Fibroblast of lung (primary cell): ENCODE data around the gene ZSCAN21. TPM values are rescaled to one million over a fixed set of nuclear protein-coding genes. Genes with fewer than 3 reads are reported as not detected.

Source experiments
- DNase-seq, 2 donors: peaks; one replicate each; pipeline versions ENCODE4 v3.0.0 to v3.0.0-alpha.2; 2010; ENCODE audit warnings: low read depth in 2 of 2
- H2AFZ ChIP-seq: 2 replicates; pipeline ENCODE4 v1.5.1; 2012; ENCODE audit warnings: low read length, control low read depth, inconsistent platforms
- H3K27ac ChIP-seq: 2 replicates; pipeline ENCODE4 v1.5.1; 2011; ENCODE audit warnings: low read length, control low read depth; ENCODE audit not compliant: insufficient read depth
- H3K27me3 ChIP-seq: 2 replicates; pipeline ENCODE4 v1.5.1; 2011; ENCODE audit warnings: mild to moderate bottlenecking, low read length; ENCODE audit not compliant: control insufficient read depth, insufficient read depth
- H3K36me3 ChIP-seq: 2 replicates; pipeline ENCODE4 v1.5.1; 2011; ENCODE audit warnings: low read length; ENCODE audit not compliant: control insufficient read depth, insufficient read depth
- H3K4me1 ChIP-seq: 2 replicates; pipeline ENCODE4 v1.5.1; 2011; ENCODE audit warnings: low read length; ENCODE audit not compliant: control insufficient read depth, insufficient read depth; ENCODE audit errors: extremely low read depth
- H3K4me2 ChIP-seq: 2 replicates; pipeline ENCODE4 v1.5.1; 2011; ENCODE audit warnings: low read length, control low read depth; ENCODE audit not compliant: insufficient read depth; ENCODE audit errors: extremely low read depth
- H3K4me3 ChIP-seq, 4 experiments: fragments of 200-600 bp in 1 of 4; sonication (generic) in 1 of 4; replicated peaks in 1 of 4; 2 replicates each; pipeline ENCODE4 v1.5.1; 2011 to 2016; ENCODE audit warnings: low read length in 4 of 4, low read depth in 3 of 4, mild to moderate bottlenecking in 3 of 4, control low read depth in 2 of 4, inconsistent platforms in 1 of 4, mixed read lengths in 1 of 4; ENCODE audit not compliant: insufficient read depth in 1 of 4; ENCODE audit errors: control extremely low read depth in 1 of 4
- H3K79me2 ChIP-seq: 2 replicates; pipeline ENCODE4 v1.5.1; 2012; ENCODE audit warnings: mild to moderate bottlenecking, low read length, inconsistent platforms; ENCODE audit not compliant: control insufficient read depth, insufficient read depth
- H3K9ac ChIP-seq: 2 replicates; pipeline ENCODE4 v1.5.1; 2011; ENCODE audit warnings: mild to moderate bottlenecking, low read length, control low read depth; ENCODE audit not compliant: insufficient read depth
- H3K9me3 ChIP-seq: 2 replicates; pipeline ENCODE4 v1.5.1; 2012; ENCODE audit warnings: low read depth, low read length; ENCODE audit not compliant: control insufficient read depth, insufficient read depth
- H4K20me1 ChIP-seq: 2 replicates; pipeline ENCODE4 v1.5.1; 2011; ENCODE audit warnings: low read length; ENCODE audit not compliant: control insufficient read depth, insufficient read depth; ENCODE audit errors: extremely low read depth
- EZH2 ChIP-seq: IDR thresholded peaks from 2 replicates; pipeline ENCODE4 v1.5.1; 2012; ENCODE audit warnings: low read length, control low read depth, mild to moderate bottlenecking; ENCODE audit errors: missing control alignments
- polyA plus RNA-seq, 2 donors: library from polyadenylated mRNA; depleted of rRNA in 1 of 2; stranded (reverse) in 1 of 2; unstranded in 1 of 2; fragments of >200 nt; gene quantifications; 2 replicates each; pipeline ENCODE4 v1.2.1, GENCODE V29; 2011 to 2012; ENCODE audit warnings: missing spikeins in 1 of 2
- total RNA-seq: library from RNA; depleted of rRNA; stranded (reverse); fragments of >200 nt; gene quantifications from 2 replicates; pipeline ENCODE4 v1.2.1, GENCODE V29; 2014
- TF ChIP-seq, protein P1 (sequence below), 2 donors: IDR thresholded peaks in 1 of 2; conservative IDR thresholded peaks in 1 of 2; 1 replicate in 1 of 2; 2 replicates in 1 of 2; pipeline ENCODE4 v1.5.1; 2011 to 2012; ENCODE audit warnings: low read length in 2 of 2, control low read depth in 1 of 2, inconsistent platforms in 1 of 2, low read depth in 1 of 2, mild to moderate bottlenecking in 1 of 2

The ZSCAN21 gene
- total and polyA plus RNA-seq, 2 donors (not counting 1 experiment from before 2014, with no cell fraction given) = 11.1 to 11.3 TPM

DNA sequence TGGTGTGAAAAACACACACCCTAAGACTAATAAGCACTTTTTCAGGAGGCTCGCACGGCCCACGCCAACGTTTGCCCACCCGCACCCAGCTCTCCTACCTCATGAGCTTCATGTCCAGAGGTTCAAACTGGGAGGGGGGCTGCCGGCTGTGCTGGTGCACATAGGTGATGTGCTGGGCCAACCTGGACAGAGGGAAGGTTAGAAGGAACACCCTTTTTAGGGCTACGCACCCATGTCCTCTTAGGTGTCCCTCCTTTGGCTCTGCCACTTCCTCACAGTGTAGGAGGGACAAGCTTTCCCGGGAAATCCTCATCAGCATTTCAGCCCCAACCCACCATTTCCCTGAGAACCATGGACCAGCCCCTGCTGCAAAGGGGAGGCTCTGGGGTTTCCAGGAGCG lies 45.7 kb downstream of the ZSCAN21 start:
- peaks cover 65% of the 10 kb centered on the region for H3K36me3 ChIP-seq
- H3K27me3 ChIP-seq = no peaks in the 10 kb centered on the region
- DNase-seq = no peak
- peaks cover 43% of the 10 kb centered on the region for H3K79me2 ChIP-seq
- H3K9ac ChIP-seq = no peak overlapping the region
- H3K4me2 ChIP-seq = no peak overlapping the region
- H4K20me1 ChIP-seq = no peaks in the 10 kb centered on the region
- no peaks in the 10 kb centered on the region for H3K9me3 ChIP-seq
- no peak overlapping the region for H3K4me3 ChIP-seq
- no peak overlapping the region for H2AFZ ChIP-seq
- no peak overlapping the region for H3K27ac ChIP-seq
- H3K4me1 ChIP-seq = peaks cover 6% of the 10 kb centered on the region
- TF ChIP-seq, protein P1, sequence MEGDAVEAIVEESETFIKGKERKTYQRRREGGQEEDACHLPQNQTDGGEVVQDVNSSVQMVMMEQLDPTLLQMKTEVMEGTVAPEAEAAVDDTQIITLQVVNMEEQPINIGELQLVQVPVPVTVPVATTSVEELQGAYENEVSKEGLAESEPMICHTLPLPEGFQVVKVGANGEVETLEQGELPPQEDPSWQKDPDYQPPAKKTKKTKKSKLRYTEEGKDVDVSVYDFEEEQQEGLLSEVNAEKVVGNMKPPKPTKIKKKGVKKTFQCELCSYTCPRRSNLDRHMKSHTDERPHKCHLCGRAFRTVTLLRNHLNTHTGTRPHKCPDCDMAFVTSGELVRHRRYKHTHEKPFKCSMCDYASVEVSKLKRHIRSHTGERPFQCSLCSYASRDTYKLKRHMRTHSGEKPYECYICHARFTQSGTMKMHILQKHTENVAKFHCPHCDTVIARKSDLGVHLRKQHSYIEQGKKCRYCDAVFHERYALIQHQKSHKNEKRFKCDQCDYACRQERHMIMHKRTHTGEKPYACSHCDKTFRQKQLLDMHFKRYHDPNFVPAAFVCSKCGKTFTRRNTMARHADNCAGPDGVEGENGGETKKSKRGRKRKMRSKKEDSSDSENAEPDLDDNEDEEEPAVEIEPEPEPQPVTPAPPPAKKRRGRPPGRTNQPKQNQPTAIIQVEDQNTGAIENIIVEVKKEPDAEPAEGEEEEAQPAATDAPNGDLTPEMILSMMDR (conservative IDR thresholded peaks at IDR 0.05 in 1 of 2, IDR thresholded peaks at IDR 0.05 in 1 of 2; ENCODE audit: low read depth in 1 of 2, low read length in 2 of 2) = no peak
- no peak for TF ChIP-seq EZH2

DNA sequence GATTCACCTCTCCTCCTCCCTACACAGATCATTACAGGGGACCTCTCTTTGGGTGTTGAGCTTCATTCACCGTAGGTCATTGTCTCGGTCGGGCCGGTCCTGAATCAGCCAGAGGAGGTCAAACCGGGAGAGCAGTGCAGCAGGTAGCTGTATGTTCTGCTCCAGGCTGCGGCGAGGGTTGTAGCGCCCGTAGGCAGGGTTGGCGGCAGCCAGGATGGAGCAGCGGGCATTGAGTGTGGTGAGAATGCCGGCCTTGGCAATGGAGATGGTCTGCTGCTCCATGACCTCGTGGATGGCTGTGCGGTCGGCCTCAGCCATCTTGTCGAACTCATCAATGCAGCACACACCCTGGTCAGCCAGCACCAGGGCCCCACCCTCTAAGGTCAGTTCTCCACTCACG lies 46.1 kb downstream of the ZSCAN21 start:
- H3K9ac ChIP-seq = no peak overlapping the region
- no peak overlapping the region for H3K4me2 ChIP-seq
- no peaks in the 10 kb centered on the region for H3K27me3 ChIP-seq
- TF ChIP-seq EZH2 = no peak
- TF ChIP-seq, protein P1 (conservative IDR thresholded peaks at IDR 0.05 in 1 of 2, IDR thresholded peaks at IDR 0.05 in 1 of 2; ENCODE audit: low read depth in 1 of 2, low read length in 2 of 2) = no peak
- H3K9me3 ChIP-seq = no peaks in the 10 kb centered on the region
- no peak overlapping the region for H2AFZ ChIP-seq
- H3K36me3 ChIP-seq = peaks cover 62% of the 10 kb centered on the region
- no peak overlapping the region for H3K27ac ChIP-seq
- peaks cover 40% of the 10 kb centered on the region for H3K79me2 ChIP-seq
- no peak for DNase-seq
- H4K20me1 ChIP-seq = no peaks in the 10 kb centered on the region
- H3K4me1 ChIP-seq = peaks cover 4% of the 10 kb centered on the region
- H3K4me3 ChIP-seq = no peak overlapping the region

DNA sequence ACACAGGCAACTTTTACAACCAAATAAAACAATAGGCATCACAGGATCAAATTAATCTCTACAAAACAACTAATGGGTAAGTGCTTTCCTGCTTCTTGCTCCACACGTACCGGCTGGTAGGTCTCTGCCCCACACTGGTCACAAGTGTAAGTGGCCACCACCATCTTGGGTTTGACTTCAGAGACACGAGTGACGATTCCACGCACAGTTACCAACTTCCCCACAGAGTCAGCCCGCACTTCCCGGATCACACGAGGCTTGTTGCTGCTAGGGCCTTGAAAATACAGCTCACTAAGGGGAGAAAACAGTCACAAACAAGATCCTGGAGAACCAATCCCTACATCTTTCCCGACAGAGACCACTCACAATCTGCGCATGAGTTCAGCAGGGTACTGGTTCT lies 49.3 kb downstream of the ZSCAN21 start:
- no peak for DNase-seq
- no peaks in the 10 kb centered on the region for H3K27me3 ChIP-seq
- H3K79me2 ChIP-seq = peaks cover 33% of the 10 kb centered on the region
- peak overlapping the region in 2 of 4 experiments; percentile 81 to 88 for H3K4me3 ChIP-seq
- H3K9me3 ChIP-seq = no peaks in the 10 kb centered on the region
- H3K27ac ChIP-seq = no peak overlapping the region
- no peak overlapping the region for H2AFZ ChIP-seq
- no peaks in the 10 kb centered on the region for H4K20me1 ChIP-seq
- TF ChIP-seq, protein P1 (conservative IDR thresholded peaks at IDR 0.05 in 1 of 2, IDR thresholded peaks at IDR 0.05 in 1 of 2; ENCODE audit: low read depth in 1 of 2, low read length in 2 of 2) = no peak
- no peak overlapping the region for H3K4me2 ChIP-seq
- H3K36me3 ChIP-seq = peaks cover 33% of the 10 kb centered on the region
- H3K9ac ChIP-seq = no peak overlapping the region
- H3K4me1 ChIP-seq = peaks cover 7% of the 10 kb centered on the region
